Parathyroid adenoma (tissue), 2 donors: ENCODE measurements around the gene SFXN5.

ENCODE experiments used
- H2AFZ ChIP-seq: fragments of 300-600 bp; sonication (generic); one replicate; pipeline ENCODE4 v1.7.0; 2017; ENCODE audit warnings: antibody characterized with exemption, mild to moderate bottlenecking
- H3K27ac ChIP-seq: fragments of 300-600 bp; sonication (generic); one replicate; pipeline ENCODE4 v1.7.0; 2017
- H3K27me3 ChIP-seq: fragments of 300-600 bp; sonication (generic); one replicate; pipeline ENCODE4 v1.7.0; 2017; ENCODE audit warnings: low read length; ENCODE audit not compliant: control insufficient read depth, insufficient read depth
- H3K36me3 ChIP-seq: fragments of 300-600 bp; sonication (generic); one replicate; pipeline ENCODE4 v1.7.0; 2017; ENCODE audit warnings: low read length; ENCODE audit not compliant: control insufficient read depth, insufficient read depth
- H3K4me1 ChIP-seq: fragments of 300-600 bp; sonication (generic); one replicate; pipeline ENCODE4 v1.7.0; 2017; ENCODE audit warnings: control low read depth
- H3K4me2 ChIP-seq: fragments of 300-600 bp; sonication (generic); one replicate; pipeline ENCODE4 v1.7.0; 2017; ENCODE audit warnings: low read length
- H3K4me3 ChIP-seq: fragments of 300-600 bp; sonication (generic); one replicate; pipeline ENCODE4 v1.7.0; 2017; ENCODE audit warnings: low read depth, low read length
- H3K79me2 ChIP-seq: fragments of 300-600 bp; sonication (generic); one replicate; pipeline ENCODE4 v1.7.0; 2017; ENCODE audit warnings: control low read depth
- H3K9ac ChIP-seq: fragments of 300-600 bp; sonication (generic); one replicate; pipeline ENCODE4 v1.7.0; 2017; ENCODE audit warnings: mild to moderate bottlenecking
- H3K9me3 ChIP-seq: fragments of 300-600 bp; sonication (generic); one replicate; pipeline ENCODE4 v1.7.0; 2017; ENCODE audit warnings: low read length; ENCODE audit not compliant: control insufficient read depth
- CTCF ChIP-seq: fragments of 300-600 bp; sonication (generic); IDR thresholded peaks from one replicate; pipeline ENCODE4 v1.7.0; 2017; ENCODE audit warnings: antibody characterized with exemption, mild to moderate bottlenecking
- donor health status: primary hyperparathyroidism.

The SFXN5 gene

GRCh38 chr2:73085691-73086090 is 14.2 kb upstream of the SFXN5 start:
- H3K9ac ChIP-seq, result no peak overlapping the region
- H2AFZ ChIP-seq, result no peak overlapping the region
- no peaks in the 10 kb centered on the region for H3K27me3 ChIP-seq
- H3K4me2 ChIP-seq, result no peak overlapping the region
- H3K4me1 ChIP-seq, result peaks cover 74% of the 10 kb centered on the region
- peaks cover 90% of the 10 kb centered on the region for H3K79me2 ChIP-seq
- H3K9me3 ChIP-seq, result no peaks in the 10 kb centered on the region
- no peak overlapping the region for H3K4me3 ChIP-seq
- peak; percentile 95 for TF ChIP-seq CTCF
- peak overlapping the region; percentile 94 for H3K27ac ChIP-seq
- no peaks in the 10 kb centered on the region for H3K36me3 ChIP-seq

GRCh38 chr2:73084971-73085370 is 13.5 kb upstream of the SFXN5 start:
- Histone ChIP-seq H3K9ac (no peak overlapping the region), H3K4me2 (no peak overlapping the region), H2AFZ (no peak overlapping the region), H3K27ac (no peak overlapping the region), H3K9me3 (no peaks in the 10 kb centered on the region), H3K27me3 (no peaks in the 10 kb centered on the region), H3K4me1 (peaks cover 74% of the 10 kb centered on the region), H3K79me2 (peaks cover 90% of the 10 kb centered on the region), H3K36me3 (no peaks in the 10 kb centered on the region), H3K4me3 (no peak overlapping the region)
- no peak for TF ChIP-seq CTCF

- Histone ChIP-seq H3K4me2 (no peak overlapping the region), H3K4me1 (peaks cover 74% of the 10 kb centered on the region), H3K79me2 (peaks cover 90% of the 10 kb centered on the region), H3K36me3 (no peaks in the 10 kb centered on the region), H3K9me3 (no peaks in the 10 kb centered on the region), H3K27me3 (no peaks in the 10 kb centered on the region), H3K27ac (no peak overlapping the region), H2AFZ (no peak overlapping the region), H3K4me3 (no peak overlapping the region), H3K9ac (no peak overlapping the region)
- TF ChIP-seq CTCF, result no peak
These were observed 12.6 kb upstream of the SFXN5 start for GRCh38 chr2:73083886-73084800.

GRCh38 chr2:73082523-73083410 is 11.3 kb upstream of the SFXN5 start:
- Histone ChIP-seq H2AFZ (no peak overlapping the region), H3K27ac (no peak overlapping the region), H3K36me3 (no peaks in the 10 kb centered on the region), H3K9ac (no peak overlapping the region), H3K27me3 (no peaks in the 10 kb centered on the region), H3K4me1 (peaks cover 74% of the 10 kb centered on the region), H3K4me3 (no peak overlapping the region), H3K4me2 (no peak overlapping the region), H3K9me3 (no peaks in the 10 kb centered on the region), H3K79me2 (peaks cover 89% of the 10 kb centered on the region)
- no peak for TF ChIP-seq CTCF
